ENCODE data around the gene AADACL4. TPM values are rescaled to one million over a fixed set of nuclear protein-coding genes. Genes with fewer than 3 reads are reported as not detected.

Gene AADACL4
- not detected in 2 replicates for total RNA-seq

DNA sequence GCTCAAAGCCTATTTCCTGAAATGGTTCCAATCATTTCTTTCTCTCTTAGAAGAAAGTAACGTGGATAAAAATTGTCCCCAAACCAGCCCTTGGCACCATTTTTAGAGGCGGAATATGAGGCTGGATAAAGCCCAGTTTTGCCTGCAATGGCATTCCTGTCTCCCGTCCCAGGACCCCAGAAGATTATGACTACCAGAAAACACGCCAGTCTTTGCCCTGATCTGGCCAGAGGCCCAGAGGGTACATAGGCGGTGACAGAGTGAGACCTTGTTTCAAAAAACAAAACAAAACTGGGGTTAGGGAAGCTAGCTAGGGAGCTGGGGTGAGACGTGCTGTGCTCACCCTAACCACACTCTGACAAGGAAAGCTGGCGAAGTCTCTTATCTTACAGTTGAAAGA is at the start of gene AADACL4:
Gene AADACL4, plus strand, starts transcription at position 301 of the 400 bp plus-strand sequence. CDS start 462 bp downstream, outside the sequence.

DNA sequence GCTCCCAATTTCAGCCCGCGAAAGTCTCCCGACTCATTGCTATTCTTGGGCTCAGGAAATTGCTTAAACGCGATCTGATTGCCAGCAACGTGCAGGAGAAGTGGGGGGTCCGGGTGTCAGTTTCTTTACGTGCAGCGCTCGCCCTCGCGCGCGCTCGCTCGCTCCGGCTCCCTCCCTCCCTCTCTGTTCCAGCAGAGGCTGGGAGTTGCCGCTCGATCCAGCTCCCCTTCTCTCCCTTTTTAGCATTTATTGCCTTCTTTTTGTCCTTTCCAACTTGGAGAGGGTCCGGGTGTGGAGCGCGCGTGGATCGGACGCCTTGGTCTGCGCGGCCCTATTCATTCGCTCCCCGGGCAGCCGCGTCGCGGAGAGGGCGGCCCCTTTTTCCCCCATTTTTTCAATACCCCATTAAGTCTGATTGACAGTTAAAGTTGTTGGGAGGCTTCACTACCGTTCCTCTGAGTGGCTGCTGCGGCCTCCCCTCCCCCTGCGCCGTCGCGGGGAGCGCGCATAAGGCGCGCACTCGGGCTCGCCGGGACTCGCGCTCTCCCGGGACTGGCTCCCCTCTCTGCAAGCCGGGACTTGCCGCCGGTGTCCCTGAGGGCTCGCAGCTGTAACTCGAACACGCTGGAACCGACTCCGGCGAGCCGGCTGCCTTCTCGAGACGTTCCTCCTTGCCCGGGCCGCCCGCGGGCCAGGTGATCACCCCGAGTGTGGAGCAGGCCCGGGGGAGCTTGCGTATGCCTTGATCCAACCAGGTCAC is 25.8 kb upstream of the AADACL4 start, which contains the start of gene DHRS3:
Gene DHRS3, minus strand, starts transcription at position 310 of the 760 bp plus-strand sequence. CDS start 862 bp downstream, outside the sequence.

GRCh38 chr1:12715896-12716437 is 72.1 kb downstream of the AADACL4 start, which contains the start of gene AADACL3:
Gene AADACL3, plus strand, starts transcription at chr1:12716110. Its CDS starts 67 bp downstream, at chr1:12716177.

Small RNA genes within 50 kb of the gene (small RNA-seq; reads per million reads assigned to genes)
- gene AC244670.1, result not detected

Other genes with a start within 250 kb of the AADACL4 start
- gene DHRS3, start 25.9 kb upstream of the AADACL4 start, total RNA-seq, result 2.2 and 7.0 TPM in 2 replicates
- not detected in 2 replicates for gene AADACL3, start 72.0 kb downstream of the AADACL4 start, total RNA-seq
- gene CFAP107, start 102.1 kb downstream of the AADACL4 start, total RNA-seq, result not detected in 2 replicates
- gene PRAMEF12, start 129.7 kb downstream of the AADACL4 start, total RNA-seq, result under 0.01 TPM in 1 of 2 replicates, not detected in the other
- not detected in 2 replicates for gene PRAMEF1, start 147.3 kb downstream of the AADACL4 start, total RNA-seq
- gene PRAMEF11, start 187.3 kb downstream of the AADACL4 start, total RNA-seq, result not detected in 2 replicates
- not detected in 2 replicates for gene HNRNPCL1, start 204.6 kb downstream of the AADACL4 start, total RNA-seq
- gene PRAMEF2, start 213.0 kb downstream of the AADACL4 start, total RNA-seq, result under 0.01 TPM in 1 of 2 replicates, not detected in the other
- not detected in 2 replicates for gene PRAMEF4, start 242.1 kb downstream of the AADACL4 start, total RNA-seq